NOMO-1 treated with dmso at 0.1 percent for 144 hours (cell line): ENCODE data around the gene CAMK4.
A peak's percentile ranks its signal among the peaks of the same experiment; 100 is the strongest.

Experiments used
- DNase-seq: peaks from one replicate; lab custom pipeline; 2025; ENCODE audit not compliant: unreplicated experiment; lab: John Stamatoyannopoulos, UW

The CAMK4 gene

GRCh38 chr5:111229221-111229835, 5.1 kb downstream of the CAMK4 start:
- DNase-seq, result no peak

GRCh38 chr5:111229871-111230810, 6.0 kb downstream of the CAMK4 start:
- DNase-seq, result no peak

- peak; percentile 13 for DNase-seq
Measured at GRCh38 chr5:111231119-111231518, 6.9 kb downstream of the CAMK4 start.

- DNase-seq, result no peak
Measured at GRCh38 chr5:111232311-111233051, 8.3 kb downstream of the CAMK4 start.

- no peak for DNase-seq
Measured at GRCh38 chr5:111233052-111233374, 8.8 kb downstream of the CAMK4 start.

- no peak for DNase-seq
Measured at GRCh38 chr5:111234125-111234524, 9.9 kb downstream of the CAMK4 start.

- no peak for DNase-seq
Measured at GRCh38 chr5:111235635-111236034, 11.5 kb downstream of the CAMK4 start.

- no peak for DNase-seq
Measured at GRCh38 chr5:111236348-111236747, 12.2 kb downstream of the CAMK4 start.

GRCh38 chr5:111236995-111237394, 12.8 kb downstream of the CAMK4 start:
- DNase-seq, result no peak

- DNase-seq, result no peak
Measured at GRCh38 chr5:111237470-111237869, 13.3 kb downstream of the CAMK4 start.

- DNase-seq, result no peak
Measured at GRCh38 chr5:111238431-111239225, 14.4 kb downstream of the CAMK4 start.

- DNase-seq, result no peak
Measured at GRCh38 chr5:111241696-111242095, 17.5 kb downstream of the CAMK4 start.

- no peak for DNase-seq
Measured at GRCh38 chr5:111242606-111243005, 18.4 kb downstream of the CAMK4 start.

GRCh38 chr5:111243318-111243717, 19.1 kb downstream of the CAMK4 start:
- no peak for DNase-seq

GRCh38 chr5:111245654-111246053, 21.5 kb downstream of the CAMK4 start:
- no peak for DNase-seq

GRCh38 chr5:111246459-111246858, 22.3 kb downstream of the CAMK4 start:
- DNase-seq, result no peak

GRCh38 chr5:111248571-111248970, 24.4 kb downstream of the CAMK4 start:
- DNase-seq, result no peak

- no peak for DNase-seq
Measured at GRCh38 chr5:111251921-111252320, 27.7 kb downstream of the CAMK4 start.

- DNase-seq, result no peak
Measured at GRCh38 chr5:111252799-111253545, 28.8 kb downstream of the CAMK4 start.

- DNase-seq, result no peak
Measured at GRCh38 chr5:111254613-111255012, 30.4 kb downstream of the CAMK4 start.
